Measurements from ENCODE around the gene TFF3. TPM values are rescaled to one million over a fixed set of nuclear protein-coding genes. Genes with fewer than 3 reads are reported as not detected.

TFF3 gene
- total RNA-seq, 2 experiments from 2014 or later = not detected

DNA sequence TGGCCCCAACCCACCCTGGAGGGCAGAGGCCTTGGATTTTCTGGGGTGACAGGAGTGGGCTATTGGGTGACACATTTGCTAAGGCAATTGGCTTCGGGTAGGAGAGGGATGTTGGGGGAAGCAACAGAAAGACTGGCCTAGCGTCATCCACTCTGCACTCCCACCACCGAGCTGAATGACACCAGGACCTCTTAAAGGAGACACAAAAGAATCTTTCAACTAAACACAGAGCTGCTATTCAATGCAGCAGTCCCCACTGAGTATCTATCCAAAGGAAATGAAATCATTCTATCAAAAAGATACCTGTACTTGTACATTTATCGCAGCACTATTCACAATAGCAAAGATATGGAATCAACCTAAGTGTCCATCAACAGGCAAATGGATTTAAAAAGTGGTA, 29.4 kb upstream of the TFF3 start:
- no peak overlapping the region for H3K27ac Mint-ChIP-seq
- H3K9me3 Mint-ChIP-seq (ENCODE audit: insufficient read depth) = no peaks in the 10 kb centered on the region
- no peaks in the 10 kb centered on the region for H3K27me3 Mint-ChIP-seq (ENCODE audit: low read depth)
- ChIA-PET CTCF (interaction anchor here (0.8 kb wide), 1 partner anchor 34 kb away, joined by 4 read pairs; no protein-coding TSS in a partner anchor), POLR2A (no interaction called here)
- H3K4me3 Mint-ChIP-seq = no peak overlapping the region
- H3K36me3 Mint-ChIP-seq (ENCODE audit: low read depth) = no peaks in the 10 kb centered on the region
- no peak for ATAC-seq
- no peaks in the 10 kb centered on the region for H3K4me1 Mint-ChIP-seq (ENCODE audit: low read depth)
- no peak for DNase-seq

DNA sequence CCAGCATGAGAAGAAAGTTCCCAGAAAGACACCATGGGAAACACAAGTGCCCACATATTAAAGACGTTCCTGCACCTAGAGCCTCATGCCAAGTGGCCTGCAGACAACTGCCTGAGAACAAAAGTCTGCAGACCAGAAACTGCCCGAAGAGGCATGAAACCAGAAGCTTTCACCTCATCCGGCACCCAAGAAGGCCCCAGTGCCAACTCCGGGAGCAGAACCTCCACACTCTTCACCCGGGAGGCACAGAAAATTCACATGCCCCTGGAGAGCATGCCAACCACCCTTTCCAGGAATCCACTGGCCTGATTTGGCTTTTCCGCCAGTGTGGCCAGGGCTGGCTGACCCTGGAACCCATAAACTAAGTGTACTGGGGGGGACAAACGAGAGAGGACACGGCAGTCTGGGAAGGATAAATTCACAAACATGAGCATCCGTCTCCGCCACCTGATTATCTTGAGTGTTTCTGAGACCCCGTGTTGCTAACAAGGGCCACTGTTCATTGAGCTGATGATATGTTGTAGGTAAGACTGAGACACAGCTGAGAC, 28.8 kb upstream of the TFF3 start:
- POLR2A ChIA-PET = no interaction called here
- no peaks in the 10 kb centered on the region for H3K4me1 Mint-ChIP-seq (ENCODE audit: low read depth)
- CTCF ChIA-PET = interaction anchor here (0.8 kb wide), 1 partner anchor 34 kb away, joined by 4 read pairs; no protein-coding TSS in a partner anchor

DNA sequence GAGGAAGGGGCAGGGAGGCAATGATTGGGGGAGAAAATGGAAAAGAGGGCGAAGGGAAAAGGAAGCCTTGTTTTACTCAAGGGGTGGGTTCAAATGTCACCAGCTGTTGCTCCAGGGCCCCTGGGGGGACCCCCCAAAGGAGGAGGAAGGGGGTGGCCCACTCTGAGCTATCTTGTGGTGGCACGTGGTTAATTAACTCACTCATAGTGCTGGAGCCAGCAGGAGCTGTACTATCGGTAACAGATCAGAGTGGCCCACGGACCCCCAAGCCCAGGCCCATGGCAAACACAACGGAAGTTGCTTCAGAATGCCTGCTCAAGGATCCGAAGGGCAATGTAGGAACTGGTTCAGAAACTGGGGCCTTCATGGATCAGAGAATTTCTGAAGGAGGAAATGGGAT, 28.3 kb upstream of the TFF3 start:
- no peaks in the 10 kb centered on the region for H3K9me3 Mint-ChIP-seq (ENCODE audit: insufficient read depth)
- H3K4me3 Mint-ChIP-seq = no peak overlapping the region
- ChIA-PET POLR2A (no interaction called here), CTCF (interaction anchor here (0.9 kb wide), 1 partner anchor 106 kb away, joined by 3 read pairs; no protein-coding TSS in a partner anchor)
- no peak overlapping the region for H3K27ac Mint-ChIP-seq
- DNase-seq (no peak), ATAC-seq (no peak)
- H3K36me3 Mint-ChIP-seq (ENCODE audit: low read depth) = no peaks in the 10 kb centered on the region
- no peaks in the 10 kb centered on the region for H3K27me3 Mint-ChIP-seq (ENCODE audit: low read depth)
- no peaks in the 10 kb centered on the region for H3K4me1 Mint-ChIP-seq (ENCODE audit: low read depth)

More for the DNA sequence above, 28.8 kb upstream of the TFF3 start:
- H3K4me3 Mint-ChIP-seq = no peak overlapping the region
- H3K27me3 Mint-ChIP-seq (ENCODE audit: low read depth) = no peaks in the 10 kb centered on the region
- DNase-seq = no peak
- no peaks in the 10 kb centered on the region for H3K9me3 Mint-ChIP-seq (ENCODE audit: insufficient read depth)
- H3K27ac Mint-ChIP-seq = no peak overlapping the region
- no peak for ATAC-seq
- H3K36me3 Mint-ChIP-seq (ENCODE audit: low read depth) = no peaks in the 10 kb centered on the region

DNA sequence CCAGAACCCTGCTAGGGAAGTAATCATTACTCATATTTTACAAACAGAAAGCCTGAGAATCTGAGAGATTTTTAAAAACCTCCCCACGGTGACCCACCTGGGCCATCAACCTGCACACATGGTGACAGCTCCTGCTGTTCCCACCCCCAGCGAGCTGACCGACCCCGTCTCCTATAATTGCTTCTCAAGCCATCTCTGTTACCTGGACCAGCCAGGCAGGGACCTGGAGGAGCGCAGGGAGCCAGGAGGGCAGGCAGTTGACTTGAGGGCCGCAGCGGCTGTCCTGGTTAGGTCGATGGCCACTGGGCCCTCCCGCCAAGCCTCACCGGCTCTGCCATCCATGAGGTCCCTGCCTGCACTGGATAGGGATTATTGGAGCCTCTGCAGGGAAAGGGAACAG, 27.9 kb upstream of the TFF3 start:
- Mint-ChIP-seq H3K36me3 (ENCODE audit: low read depth) (no peaks in the 10 kb centered on the region), H3K27ac (no peak overlapping the region), H3K27me3 (ENCODE audit: low read depth) (no peaks in the 10 kb centered on the region), H3K4me3 (no peak overlapping the region), H3K9me3 (ENCODE audit: insufficient read depth) (no peaks in the 10 kb centered on the region), H3K4me1 (ENCODE audit: low read depth) (peaks cover 3% of the 10 kb centered on the region)
- DNase-seq (no peak), ATAC-seq (no peak)
- ChIA-PET POLR2A (no interaction called here), CTCF (interaction anchor here (0.9 kb wide), 1 partner anchor 107 kb away, joined by 3 read pairs; no protein-coding TSS in a partner anchor)

GRCh38 chr21:42341776-42342542, 26.8 kb upstream of the TFF3 start:
- DNase-seq (no peak), ATAC-seq (no peak)
- H3K36me3 Mint-ChIP-seq (ENCODE audit: low read depth) = no peaks in the 10 kb centered on the region
- no peak overlapping the region for H3K27ac Mint-ChIP-seq
- CTCF ChIA-PET = interaction anchor here (2.6 kb wide), 1 partner anchor 39 kb away, joined by 9 read pairs; no protein-coding TSS in a partner anchor
- peaks cover 8% of the 10 kb centered on the region for H3K27me3 Mint-ChIP-seq (ENCODE audit: low read depth)
- POLR2A ChIA-PET = no interaction called here
- H3K9me3 Mint-ChIP-seq (ENCODE audit: insufficient read depth) = no peaks in the 10 kb centered on the region
- H3K4me3 Mint-ChIP-seq = no peak overlapping the region
- H3K4me1 Mint-ChIP-seq (ENCODE audit: low read depth) = peaks cover 11% of the 10 kb centered on the region

DNA sequence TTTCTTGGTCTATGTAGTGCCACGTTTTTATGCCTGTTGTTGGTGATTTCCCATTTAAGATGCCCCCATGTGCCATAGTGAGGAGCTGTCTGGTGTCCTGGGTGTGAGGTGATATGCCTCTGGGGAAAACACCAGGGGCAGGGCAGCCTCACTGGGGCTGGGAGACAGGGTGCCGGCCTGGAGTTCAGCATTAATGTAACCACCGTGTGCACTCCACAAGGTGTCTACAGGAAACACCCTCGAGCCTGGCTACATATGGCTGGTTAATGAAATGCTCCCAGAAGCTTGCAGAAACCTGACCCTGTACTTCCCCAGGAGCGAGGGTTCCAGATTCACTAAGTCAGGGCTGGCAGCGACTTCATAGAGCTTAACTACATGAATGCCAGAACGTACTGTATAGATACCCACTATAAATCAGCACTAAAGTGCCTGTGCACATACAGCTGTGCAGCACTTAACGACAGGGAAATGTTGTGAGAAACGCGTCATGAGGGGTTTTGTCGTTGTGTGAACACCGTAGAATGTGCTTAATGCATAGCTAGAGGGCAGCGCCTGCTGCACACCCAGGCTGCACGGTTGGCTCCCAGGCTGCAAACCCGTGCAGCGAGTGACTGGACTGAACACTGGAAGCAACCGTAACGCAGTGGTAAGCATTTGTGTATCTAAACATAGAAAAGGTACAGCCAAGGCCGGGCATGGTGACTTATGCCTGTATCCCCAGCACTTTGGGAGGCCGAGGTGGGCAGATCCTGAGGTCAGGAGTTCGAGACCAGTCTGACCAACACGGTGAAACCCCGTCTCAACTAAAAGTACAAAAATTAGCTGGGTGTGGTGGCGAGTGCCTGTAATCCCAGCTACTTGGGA, 25.2 kb upstream of the TFF3 start:
- DNase-seq = no peak

GRCh38 chr21:42338729-42339715, 23.8 kb upstream of the TFF3 start:
- H3K9me3 Mint-ChIP-seq (ENCODE audit: insufficient read depth) = no peaks in the 10 kb centered on the region
- peaks cover 18% of the 10 kb centered on the region for H3K27me3 Mint-ChIP-seq (ENCODE audit: low read depth)
- H3K27ac Mint-ChIP-seq = no peak overlapping the region
- ATAC-seq = no peak
- H3K36me3 Mint-ChIP-seq (ENCODE audit: low read depth) = no peaks in the 10 kb centered on the region
- peaks cover 11% of the 10 kb centered on the region for H3K4me1 Mint-ChIP-seq (ENCODE audit: low read depth)
- ChIA-PET POLR2A (interaction anchor here (1.3 kb wide), 2 partner anchors 65 to 80 kb away, joined by 3 to 4 read pairs; no protein-coding TSS in a partner anchor), CTCF (interaction anchor here (0.6 to 3.7 kb wide), 18 partner anchors 10 to 198 kb away, joined by 3 to 16 read pairs (median 4); partner anchors contain the start of genes TFF1 and UBASH3A)
- H3K4me3 Mint-ChIP-seq = no peak overlapping the region
- DNase-seq = no peak

More for the DNA sequence above, 25.2 kb upstream of the TFF3 start:
- Mint-ChIP-seq H3K4me1 (ENCODE audit: low read depth) (peaks cover 11% of the 10 kb centered on the region), H3K27me3 (ENCODE audit: low read depth) (peaks cover 16% of the 10 kb centered on the region), H3K36me3 (ENCODE audit: low read depth) (no peaks in the 10 kb centered on the region), H3K27ac (no peak overlapping the region), H3K4me3 (no peak overlapping the region), H3K9me3 (ENCODE audit: insufficient read depth) (no peaks in the 10 kb centered on the region)
- POLR2A ChIA-PET = interaction anchor here (1.1 kb wide), 1 partner anchor 65 kb away, joined by 3 read pairs; no protein-coding TSS in a partner anchor
- ATAC-seq = no peak
- CTCF ChIA-PET = interaction anchor here (1.0 to 2.6 kb wide), 5 partner anchors 9 to 82 kb away, joined by 3 to 9 read pairs (median 3); no protein-coding TSS in a partner anchor

DNA sequence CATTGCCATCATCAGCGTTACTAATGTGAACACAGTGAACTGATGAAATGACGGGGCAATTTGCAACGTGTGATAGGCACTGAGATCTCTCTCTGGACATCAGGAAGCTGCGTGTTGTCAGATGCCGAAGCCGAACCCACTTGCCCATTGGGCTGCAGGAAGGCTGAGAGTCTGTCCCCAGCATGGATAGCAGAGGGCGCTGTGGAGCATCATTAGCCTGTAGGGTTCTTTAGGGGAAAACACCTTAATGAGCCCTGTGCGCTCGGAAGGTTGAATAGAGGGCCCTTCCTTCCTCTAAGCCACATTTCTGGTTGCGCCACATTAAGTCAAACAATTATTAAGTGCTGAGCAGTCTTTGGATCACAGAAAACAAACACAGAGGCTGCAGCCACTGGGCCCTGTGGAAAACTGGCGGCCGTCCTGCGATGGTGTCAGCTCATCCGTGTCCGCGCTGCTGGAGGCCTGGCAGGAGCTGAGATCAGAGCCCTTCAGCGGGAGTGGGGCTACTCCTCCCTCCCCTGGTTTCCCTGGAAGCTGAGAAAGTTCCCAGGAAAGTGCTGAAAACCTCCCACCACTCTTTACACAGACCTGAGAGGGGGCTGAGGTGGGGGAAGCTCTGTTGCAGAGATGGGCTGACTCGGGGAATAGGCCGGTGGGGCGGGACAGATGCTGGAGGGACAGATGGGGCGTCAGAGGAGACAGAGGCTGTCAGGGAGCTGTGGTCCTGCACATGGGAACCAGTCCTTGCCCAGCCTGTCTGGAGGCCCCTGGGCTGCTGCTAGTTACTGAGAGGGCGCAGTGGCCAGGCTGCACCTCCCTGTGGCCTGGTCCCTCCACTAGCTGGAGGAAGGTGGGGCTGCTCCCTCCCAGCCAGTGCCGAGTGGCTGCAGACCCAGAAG, 22.9 kb upstream of the TFF3 start:
- POLR2A ChIA-PET = interaction anchor here (1.3 kb wide), 2 partner anchors 66 to 79 kb away, joined by 3 to 4 read pairs; no protein-coding TSS in a partner anchor
- CTCF ChIA-PET = interaction anchor here (0.6 to 4.0 kb wide), 27 partner anchors 13 to 220 kb away, joined by 3 to 18 read pairs (median 4); partner anchors contain the start of genes TFF1 and UBASH3A
- DNase-seq = peak; percentile 88
- Mint-ChIP-seq H3K4me3 (no peak overlapping the region), H3K36me3 (ENCODE audit: low read depth) (no peaks in the 10 kb centered on the region), H3K4me1 (ENCODE audit: low read depth) (peaks cover 11% of the 10 kb centered on the region), H3K27ac (peak overlapping the region; percentile 49), H3K9me3 (ENCODE audit: insufficient read depth) (no peaks in the 10 kb centered on the region), H3K27me3 (ENCODE audit: low read depth) (peaks cover 18% of the 10 kb centered on the region)
- peak; percentile 99 for ATAC-seq

- H3K27ac Mint-ChIP-seq = no peak overlapping the region
- no peaks in the 10 kb centered on the region for H3K36me3 Mint-ChIP-seq (ENCODE audit: low read depth)
- peaks cover 24% of the 10 kb centered on the region for H3K27me3 Mint-ChIP-seq (ENCODE audit: low read depth)
- CTCF ChIA-PET = interaction anchor here (0.6 to 4.0 kb wide), 16 partner anchors 12 to 220 kb away, joined by 3 to 18 read pairs (median 4); partner anchors contain the start of gene UBASH3A
- no peak overlapping the region for H3K4me3 Mint-ChIP-seq
- POLR2A ChIA-PET = no interaction called here
- no peak for DNase-seq
- ATAC-seq = no peak
- no peaks in the 10 kb centered on the region for H3K9me3 Mint-ChIP-seq (ENCODE audit: insufficient read depth)
- H3K4me1 Mint-ChIP-seq (ENCODE audit: low read depth) = peaks cover 11% of the 10 kb centered on the region
Observed at GRCh38 chr21:42337276-42337675, 22.1 kb upstream of the TFF3 start.

GRCh38 chr21:42336054-42336453, 20.8 kb upstream of the TFF3 start:
- POLR2A ChIA-PET = interaction anchor here (1.2 kb wide), 1 partner anchor 68 kb away, joined by 4 read pairs; the partner anchor contains the start of gene UBASH3A
- DNase-seq (no peak), ATAC-seq (no peak)
- H3K9me3 Mint-ChIP-seq (ENCODE audit: insufficient read depth) = peaks cover 7% of the 10 kb centered on the region
- H3K4me1 Mint-ChIP-seq (ENCODE audit: low read depth) = peaks cover 11% of the 10 kb centered on the region
- CTCF ChIA-PET = interaction anchor here (1.1 to 4.0 kb wide), 6 partner anchors 11 to 190 kb away, joined by 3 to 18 read pairs (median 4); partner anchors contain the start of gene UBASH3A
- no peak overlapping the region for H3K27ac Mint-ChIP-seq
- no peaks in the 10 kb centered on the region for H3K36me3 Mint-ChIP-seq (ENCODE audit: low read depth)
- no peak overlapping the region for H3K4me3 Mint-ChIP-seq
- H3K27me3 Mint-ChIP-seq (ENCODE audit: low read depth) = peaks cover 33% of the 10 kb centered on the region
